Neural cell (in vitro differentiated cells): Measurements from ENCODE around the gene KRTAP10-5. TPM values are rescaled to one million over a fixed set of nuclear protein-coding genes. Genes with fewer than 3 reads are reported as not detected.

Experiments used
- H2AFZ ChIP-seq: fragments of 200-600, 300-800 bp; sonication (generic), shearing (Covaris generic); 2 replicates; pipeline ENCODE4 v1.6.0; 2014; ENCODE audit warnings: low read depth, mild to moderate bottlenecking, antibody characterized with exemption, low read length, moderate library complexity
- H3F3A ChIP-seq: fragments of 200-600 bp; shearing (Covaris generic); 2 replicates; pipeline ENCODE4 v1.6.1; 2016; ENCODE audit warnings: mild to moderate bottlenecking, moderate library complexity, mixed read lengths, antibody characterized with exemption, low read length; ENCODE audit not compliant: insufficient read depth, poor library complexity, severe bottlenecking
- H3K27ac ChIP-seq: fragments of 200-600, 300-800 bp; sonication (generic), shearing (Covaris generic); 2 replicates; pipeline ENCODE4 v1.5.1; 2014; ENCODE audit warnings: mild to moderate bottlenecking, low read length, moderate library complexity
- H3K27me3 ChIP-seq: fragments of 300-800, 200-600 bp; sonication (generic), shearing (Covaris generic); 2 replicates; pipeline ENCODE4 v1.6.0; 2014; ENCODE audit warnings: mild to moderate bottlenecking, low read depth, low read length, moderate library complexity; ENCODE audit not compliant: insufficient read depth
- H3K36me3 ChIP-seq: fragments of 300-800, 200-600 bp; sonication (generic), shearing (Covaris generic); 2 replicates; pipeline ENCODE4 v1.5.1; 2014; ENCODE audit warnings: mild to moderate bottlenecking, antibody characterized with exemption, low read length, moderate library complexity; ENCODE audit not compliant: insufficient read depth
- H3K4me2 ChIP-seq: fragments of 300-800, 200-600 bp; sonication (generic), shearing (Covaris generic); 2 replicates; pipeline ENCODE4 v1.6.0; 2014; ENCODE audit warnings: mild to moderate bottlenecking, low read length
- H3K4me3 ChIP-seq: fragments of 300-800, 200-600 bp; sonication (generic), shearing (Covaris generic); 2 replicates; pipeline ENCODE4 v1.5.1; 2014; ENCODE audit warnings: mild to moderate bottlenecking, low read length, moderate library complexity
- H3K79me2 ChIP-seq: fragments of 200-600 bp; shearing (Covaris generic); replicated peaks from 2 replicates; pipeline ENCODE4 v1.6.0; 2014; ENCODE audit warnings: mild to moderate bottlenecking, low read length, moderate library complexity; ENCODE audit not compliant: insufficient read depth
- H3K9ac ChIP-seq: fragments of 300-800, 200-600 bp; sonication (generic), shearing (Covaris generic); 2 replicates; pipeline ENCODE4 v1.6.1; 2016; ENCODE audit warnings: mild to moderate bottlenecking, low read length, mixed read lengths
- H3K9me2 ChIP-seq: fragments of 200-600 bp; shearing (Covaris generic); 2 replicates; pipeline ENCODE4 v1.6.1; 2016; ENCODE audit warnings: mild to moderate bottlenecking, low read length, mixed read lengths; ENCODE audit not compliant: insufficient read depth
- H3K9me3 ChIP-seq: fragments of 200-600, 300-800 bp; sonication (generic), shearing (Covaris generic); 2 replicates; pipeline ENCODE4 v1.6.1; 2016; ENCODE audit warnings: mild to moderate bottlenecking, mixed run types, low read length, moderate library complexity, mixed read lengths
- H4K20me1 ChIP-seq: fragments of 200-600 bp; shearing (Covaris generic); 2 replicates; pipeline ENCODE4 v1.6.1; 2016; ENCODE audit warnings: mild to moderate bottlenecking, mixed run types; ENCODE audit not compliant: insufficient read depth
- EP300 ChIP-seq: fragments of 450-650 bp; conservative IDR thresholded peaks from 2 replicates; pipeline ENCODE4 v1.6.1; 2014; ENCODE audit warnings: antibody characterized with exemption, mild to moderate bottlenecking, moderate library complexity; ENCODE audit not compliant: poor library complexity, severe bottlenecking
- EZH2 ChIP-seq: fragments of 200-600, 300-800 bp; shearing (Covaris generic), sonication (generic); IDR thresholded peaks from 2 replicates; pipeline ENCODE4 v1.6.1; 2014; ENCODE audit warnings: antibody characterized with exemption, low read length, borderline replicate concordance, mild to moderate bottlenecking; ENCODE audit not compliant: insufficient read depth, poor library complexity, severe bottlenecking
- MXI1 ChIP-seq: fragments of 450-650 bp; conservative IDR thresholded peaks from 2 replicates; pipeline ENCODE4 v1.6.1; 2014; ENCODE audit warnings: antibody characterized with exemption, mild to moderate bottlenecking; ENCODE audit not compliant: poor library complexity, severe bottlenecking
- POLR2AphosphoS5 ChIP-seq: IDR thresholded peaks from 2 replicates; pipeline ENCODE4 v1.6.1; 2012
- RAD21 ChIP-seq: fragments of 450-650 bp; conservative IDR thresholded peaks from 2 replicates; pipeline ENCODE4 v1.6.1; 2014; ENCODE audit warnings: antibody characterized with exemption, mild to moderate bottlenecking, moderate library complexity
- SMC3 ChIP-seq: fragments of 450-650 bp; conservative IDR thresholded peaks from 2 replicates; pipeline ENCODE4 v1.6.1; 2014; ENCODE audit warnings: antibody characterized with exemption, mild to moderate bottlenecking, moderate library complexity; ENCODE audit not compliant: poor library complexity
- TAF1 ChIP-seq: IDR thresholded peaks from 2 replicates; pipeline ENCODE4 v1.6.1; 2012; ENCODE audit warnings: low read depth
- polyA plus RNA-seq: library from polyadenylated mRNA; depleted of rRNA; stranded (reverse); fragments of >200 nt; gene quantifications from 2 replicates; pipeline ENCODE4 v1.2.3, GENCODE V29; 2014
- TF ChIP-seq, protein P1 (sequence below): fragments of 450-650 bp; IDR thresholded peaks from 2 replicates; pipeline ENCODE4 v1.5.1; 2014; ENCODE audit warnings: antibody characterized with exemption, mild to moderate bottlenecking, moderate library complexity; ENCODE audit not compliant: poor library complexity, severe bottlenecking
- TF ChIP-seq, protein P2 (sequence below): IDR thresholded peaks from 2 replicates; pipeline ENCODE4 v1.6.1; 2012; ENCODE audit warnings: borderline replicate concordance

Gene KRTAP10-5
- polyA plus RNA-seq, 1 donor from 2014 or later, result not detected

- no peaks in the 10 kb centered on the region for H3K79me2 ChIP-seq
- no peak for TF ChIP-seq EP300
- TF ChIP-seq, protein P1, sequence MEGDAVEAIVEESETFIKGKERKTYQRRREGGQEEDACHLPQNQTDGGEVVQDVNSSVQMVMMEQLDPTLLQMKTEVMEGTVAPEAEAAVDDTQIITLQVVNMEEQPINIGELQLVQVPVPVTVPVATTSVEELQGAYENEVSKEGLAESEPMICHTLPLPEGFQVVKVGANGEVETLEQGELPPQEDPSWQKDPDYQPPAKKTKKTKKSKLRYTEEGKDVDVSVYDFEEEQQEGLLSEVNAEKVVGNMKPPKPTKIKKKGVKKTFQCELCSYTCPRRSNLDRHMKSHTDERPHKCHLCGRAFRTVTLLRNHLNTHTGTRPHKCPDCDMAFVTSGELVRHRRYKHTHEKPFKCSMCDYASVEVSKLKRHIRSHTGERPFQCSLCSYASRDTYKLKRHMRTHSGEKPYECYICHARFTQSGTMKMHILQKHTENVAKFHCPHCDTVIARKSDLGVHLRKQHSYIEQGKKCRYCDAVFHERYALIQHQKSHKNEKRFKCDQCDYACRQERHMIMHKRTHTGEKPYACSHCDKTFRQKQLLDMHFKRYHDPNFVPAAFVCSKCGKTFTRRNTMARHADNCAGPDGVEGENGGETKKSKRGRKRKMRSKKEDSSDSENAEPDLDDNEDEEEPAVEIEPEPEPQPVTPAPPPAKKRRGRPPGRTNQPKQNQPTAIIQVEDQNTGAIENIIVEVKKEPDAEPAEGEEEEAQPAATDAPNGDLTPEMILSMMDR, result no peak
- no peak for TF ChIP-seq TAF1
- TF ChIP-seq, protein P2, sequence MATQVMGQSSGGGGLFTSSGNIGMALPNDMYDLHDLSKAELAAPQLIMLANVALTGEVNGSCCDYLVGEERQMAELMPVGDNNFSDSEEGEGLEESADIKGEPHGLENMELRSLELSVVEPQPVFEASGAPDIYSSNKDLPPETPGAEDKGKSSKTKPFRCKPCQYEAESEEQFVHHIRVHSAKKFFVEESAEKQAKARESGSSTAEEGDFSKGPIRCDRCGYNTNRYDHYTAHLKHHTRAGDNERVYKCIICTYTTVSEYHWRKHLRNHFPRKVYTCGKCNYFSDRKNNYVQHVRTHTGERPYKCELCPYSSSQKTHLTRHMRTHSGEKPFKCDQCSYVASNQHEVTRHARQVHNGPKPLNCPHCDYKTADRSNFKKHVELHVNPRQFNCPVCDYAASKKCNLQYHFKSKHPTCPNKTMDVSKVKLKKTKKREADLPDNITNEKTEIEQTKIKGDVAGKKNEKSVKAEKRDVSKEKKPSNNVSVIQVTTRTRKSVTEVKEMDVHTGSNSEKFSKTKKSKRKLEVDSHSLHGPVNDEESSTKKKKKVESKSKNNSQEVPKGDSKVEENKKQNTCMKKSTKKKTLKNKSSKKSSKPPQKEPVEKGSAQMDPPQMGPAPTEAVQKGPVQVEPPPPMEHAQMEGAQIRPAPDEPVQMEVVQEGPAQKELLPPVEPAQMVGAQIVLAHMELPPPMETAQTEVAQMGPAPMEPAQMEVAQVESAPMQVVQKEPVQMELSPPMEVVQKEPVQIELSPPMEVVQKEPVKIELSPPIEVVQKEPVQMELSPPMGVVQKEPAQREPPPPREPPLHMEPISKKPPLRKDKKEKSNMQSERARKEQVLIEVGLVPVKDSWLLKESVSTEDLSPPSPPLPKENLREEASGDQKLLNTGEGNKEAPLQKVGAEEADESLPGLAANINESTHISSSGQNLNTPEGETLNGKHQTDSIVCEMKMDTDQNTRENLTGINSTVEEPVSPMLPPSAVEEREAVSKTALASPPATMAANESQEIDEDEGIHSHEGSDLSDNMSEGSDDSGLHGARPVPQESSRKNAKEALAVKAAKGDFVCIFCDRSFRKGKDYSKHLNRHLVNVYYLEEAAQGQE, result no peak
- no peaks in the 10 kb centered on the region for H3K36me3 ChIP-seq
- no peak overlapping the region for H3K9ac ChIP-seq
- H3K4me2 ChIP-seq, result no peak overlapping the region
- no peak overlapping the region for H3K4me3 ChIP-seq
- no peak overlapping the region for H3K27ac ChIP-seq
- H3K27me3 ChIP-seq, result no peaks in the 10 kb centered on the region
- H3K9me2 ChIP-seq, result no peaks in the 10 kb centered on the region
- no peaks in the 10 kb centered on the region for H4K20me1 ChIP-seq
- no peaks in the 10 kb centered on the region for H3F3A ChIP-seq
- no peak overlapping the region for H2AFZ ChIP-seq
- H3K9me3 ChIP-seq, result no peaks in the 10 kb centered on the region
These were observed 25.1 kb downstream of the KRTAP10-5 start for GRCh38 chr21:44555200-44555875.

GRCh38 chr21:44552681-44553080, 27.7 kb downstream of the KRTAP10-5 start:
- no peak overlapping the region for H3K4me2 ChIP-seq
- no peaks in the 10 kb centered on the region for H3K9me2 ChIP-seq

DNA sequence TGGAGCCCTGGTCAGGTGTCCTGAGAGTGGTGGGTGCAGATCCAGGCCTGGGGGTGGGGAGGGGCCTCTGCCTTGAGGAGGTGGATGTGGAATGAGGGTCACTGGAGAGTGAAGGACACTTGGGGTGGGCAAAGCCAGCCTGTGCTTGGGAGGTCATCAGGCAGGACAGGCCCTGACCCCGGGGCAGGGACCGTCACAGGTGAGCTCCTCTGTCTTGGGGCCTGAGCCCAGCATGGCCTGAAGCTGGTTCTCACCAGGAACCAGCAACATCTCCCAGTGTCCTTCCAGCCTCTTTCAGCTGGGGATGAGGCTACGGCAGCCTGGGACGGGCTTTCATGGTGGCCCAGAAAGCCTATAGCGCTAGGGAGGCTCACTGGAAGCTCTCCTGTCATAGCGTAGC, 28.3 kb downstream of the KRTAP10-5 start:
- H3K27me3 ChIP-seq, result no peaks in the 10 kb centered on the region

More at GRCh38 chr21:44552681-44553080, 27.7 kb downstream of the KRTAP10-5 start:
- H2AFZ ChIP-seq, result no peak overlapping the region
- H4K20me1 ChIP-seq, result no peaks in the 10 kb centered on the region
- H3K36me3 ChIP-seq, result no peaks in the 10 kb centered on the region
- H3K79me2 ChIP-seq, result no peaks in the 10 kb centered on the region
- H3K9ac ChIP-seq, result no peak overlapping the region
- no peak for TF ChIP-seq MXI1
- no peaks in the 10 kb centered on the region for H3F3A ChIP-seq
- H3K27me3 ChIP-seq, result no peaks in the 10 kb centered on the region
- no peak overlapping the region for H3K27ac ChIP-seq
- no peak overlapping the region for H3K4me3 ChIP-seq
- no peaks in the 10 kb centered on the region for H3K9me3 ChIP-seq

More for the DNA sequence above, 28.3 kb downstream of the KRTAP10-5 start:
- Histone ChIP-seq H3K27ac (no peak overlapping the region), H3K4me2 (no peak overlapping the region), H3F3A (no peaks in the 10 kb centered on the region), H3K9ac (no peak overlapping the region), H3K79me2 (no peaks in the 10 kb centered on the region), H3K9me3 (no peaks in the 10 kb centered on the region), H2AFZ (no peak overlapping the region), H3K36me3 (no peaks in the 10 kb centered on the region), H3K9me2 (no peaks in the 10 kb centered on the region), H4K20me1 (no peaks in the 10 kb centered on the region), H3K4me3 (no peak overlapping the region)
- TF ChIP-seq POLR2AphosphoS5 (no peak), TAF1 (no peak), RAD21 (no peak), EP300 (no peak), MXI1 (no peak), SMC3 (no peak), EZH2 (no peak)
- TF ChIP-seq, protein P2, result no peak
- TF ChIP-seq, protein P1, result no peak
